K562 (cell line): ENCODE measurements around the gene OR1I1. TPM values are rescaled to one million over a fixed set of nuclear protein-coding genes. Genes with fewer than 3 reads are reported as not detected.

Experiments
- BCOR ChIP-seq: fragments of 450-650 bp; IDR thresholded peaks from 2 replicates; pipeline ENCODE4 v1.6.1; 2016
- ERF ChIP-seq: fragments of 450-650 bp; formaldehyde crosslinking; IDR thresholded peaks from 2 replicates; pipeline ENCODE4 v1.4.0; 2020; ENCODE audit warnings: mild to moderate bottlenecking, mixed read lengths
- ETV5 ChIP-seq: sonication (generic); formaldehyde crosslinking; IDR thresholded peaks from 2 replicates; pipeline ENCODE4 v1.4.0; 2020; ENCODE audit warnings: low read depth, mild to moderate bottlenecking, missing genetic modification reagents
- FOS ChIP-seq: IDR thresholded peaks from 3 replicates; pipeline ENCODE4 v1.6.1; 2011; ENCODE audit not compliant: insufficient read length; ENCODE audit errors: extremely low read depth
- FOXK2 ChIP-seq, 2 experiments: fragments of 450-650 bp; IDR thresholded peaks in 1 of 2; conservative IDR thresholded peaks in 1 of 2; 2 replicates each; pipeline ENCODE4 v1.6.1; 2016; ENCODE audit warnings: low read depth in 2 of 2, mild to moderate bottlenecking in 1 of 2
- KDM1A ChIP-seq, 2 experiments: fragments of 450-650 bp; IDR thresholded peaks; 2 replicates each; pipeline ENCODE4 v1.6.1; 2016; ENCODE audit warnings: mild to moderate bottlenecking in 2 of 2
- L3MBTL2 ChIP-seq: fragments of 450-650 bp; IDR thresholded peaks from 2 replicates; pipeline ENCODE4 v1.6.1; 2016; ENCODE audit warnings: mild to moderate bottlenecking, moderate library complexity
- PCBP2 ChIP-seq: fragments of 200-400 bp; formaldehyde crosslinking; IDR thresholded peaks from 2 replicates; pipeline ENCODE4 v1.6.1; 2018; ENCODE audit warnings: low read length, low read depth, mild to moderate bottlenecking, moderate library complexity; ENCODE audit not compliant: poor library complexity, severe bottlenecking
- POLR2A ChIP-seq: fragments of 450-650 bp; conservative IDR thresholded peaks from 2 replicates; pipeline ENCODE4 v1.6.1; 2016
- POU5F1 ChIP-seq: fragments of 150-350 bp; IDR thresholded peaks from 2 replicates; pipeline ENCODE4 v1.6.1; 2014; ENCODE audit warnings: borderline replicate concordance, low read length, low read depth, mild to moderate bottlenecking; ENCODE audit not compliant: partially characterized antibody
- RCOR1 ChIP-seq, 2 experiments: IDR thresholded peaks; 2 replicates each; pipeline ENCODE4 v1.6.1; 2012; ENCODE audit warnings: low read depth in 2 of 2, low read length in 2 of 2, borderline replicate concordance in 1 of 2, improper control_type of control experiment in 1 of 2
- SMARCA5 ChIP-seq: fragments of 450-650 bp; IDR thresholded peaks from 2 replicates; pipeline ENCODE4 v1.6.1; 2016
- TBP ChIP-seq: optimal IDR thresholded peaks from 2 replicates; pipeline ENCODE3; 2011; ENCODE audit warnings: low read depth, low read length, improper control_type of control experiment
- TRIM25 ChIP-seq: fragments of 450-650 bp; IDR thresholded peaks from 2 replicates; pipeline ENCODE4 v1.7.0; 2016; ENCODE audit warnings: borderline replicate concordance
- YY1 ChIP-seq, 3 experiments: IDR thresholded peaks; 2 replicates each; pipeline ENCODE4 v1.6.1; 2011; ENCODE audit warnings: low read length in 2 of 3, mild to moderate bottlenecking in 2 of 3, moderate library complexity in 2 of 3, borderline replicate concordance in 1 of 3, control low read depth in 1 of 3, low read depth in 1 of 3; ENCODE audit not compliant: insufficient read depth in 3 of 3, insufficient replicate concordance in 2 of 3, control insufficient read depth in 1 of 3, insufficient read length in 1 of 3; ENCODE audit errors: extremely low read depth in 1 of 3
- ZFP36 ChIP-seq: fragments of 150-350 bp; IDR thresholded peaks from 2 replicates; pipeline ENCODE4 v1.6.1; 2018; ENCODE audit warnings: low read length, low read depth; ENCODE audit not compliant: partially characterized antibody
- ZNF124 ChIP-seq: sonication (generic); formaldehyde crosslinking; IDR thresholded peaks from 2 replicates; pipeline ENCODE4 v1.8.1; 2022; ENCODE audit warnings: missing genetic modification reagents
- ZNF143 ChIP-seq: sonication (generic); formaldehyde crosslinking; IDR thresholded peaks from 2 replicates; pipeline ENCODE4 v1.9.0; 2022; ENCODE audit warnings: mild to moderate bottlenecking, missing genetic modification reagents
- ZNF444 ChIP-seq: fragments of 250-450 bp; sonication (Bioruptor Pico); IDR thresholded peaks from 2 replicates; pipeline ENCODE4 v1.4.0; 2020; ENCODE audit warnings: mild to moderate bottlenecking, moderate library complexity
- ZNF583 ChIP-seq: fragments of 250-450 bp; sonication (Bioruptor Pico); IDR thresholded peaks from 2 replicates; pipeline ENCODE4 v1.4.0; 2020
- polyA plus RNA-seq, 8 experiments: library from polyadenylated mRNA; depleted of rRNA in 4 of 8; stranded (reverse) in 5 of 8; unstranded in 3 of 8; fragments of >200 nt; fragmentation: Nextera tagmentation in 2 of 8; fragmentation: Illumina TruSeq in 1 of 8; extraction: Ambion mirVana in 2 of 8; extraction: Trizol in 1 of 8; gene quantifications; 2 replicates each; pipeline versions ENCODE4 v1.2.1 to v1.2.3, GENCODE V29; 2011 to 2014; ENCODE audit warnings: inconsistent platforms in 1 of 8, missing spikeins in 1 of 8
- total RNA-seq, 7 experiments: library from RNA; depleted of rRNA in 6 of 7; stranded (reverse); fragments of >200 nt in 6 of 7; fragmentation: Illumina TruSeq in 2 of 7; extraction: Trizol in 2 of 7; gene quantifications; 2 replicates each; pipeline versions ENCODE4 v1.2.1 to v1.2.3, GENCODE V29; 2011 to 2021; ENCODE audit warnings: low replicate concordance in 1 of 7
- TF ChIP-seq, protein P1 (sequence below): fragments of 250-450 bp; sonication (Bioruptor Pico); IDR thresholded peaks from 2 replicates; pipeline ENCODE4 v1.8.0; 2021; ENCODE audit warnings: mild to moderate bottlenecking, moderate library complexity
- TF ChIP-seq, protein P2 (sequence below): fragments of 150-350 bp; conservative IDR thresholded peaks from 2 replicates; pipeline ENCODE4 v1.6.1; 2014; ENCODE audit warnings: low read length

OR1I1 gene
- total and polyA plus RNA-seq, 9 of the 15 experiments (the other 6 are each of a cell fraction or from before 2014, with no cell fraction given): not detected

DNA sequence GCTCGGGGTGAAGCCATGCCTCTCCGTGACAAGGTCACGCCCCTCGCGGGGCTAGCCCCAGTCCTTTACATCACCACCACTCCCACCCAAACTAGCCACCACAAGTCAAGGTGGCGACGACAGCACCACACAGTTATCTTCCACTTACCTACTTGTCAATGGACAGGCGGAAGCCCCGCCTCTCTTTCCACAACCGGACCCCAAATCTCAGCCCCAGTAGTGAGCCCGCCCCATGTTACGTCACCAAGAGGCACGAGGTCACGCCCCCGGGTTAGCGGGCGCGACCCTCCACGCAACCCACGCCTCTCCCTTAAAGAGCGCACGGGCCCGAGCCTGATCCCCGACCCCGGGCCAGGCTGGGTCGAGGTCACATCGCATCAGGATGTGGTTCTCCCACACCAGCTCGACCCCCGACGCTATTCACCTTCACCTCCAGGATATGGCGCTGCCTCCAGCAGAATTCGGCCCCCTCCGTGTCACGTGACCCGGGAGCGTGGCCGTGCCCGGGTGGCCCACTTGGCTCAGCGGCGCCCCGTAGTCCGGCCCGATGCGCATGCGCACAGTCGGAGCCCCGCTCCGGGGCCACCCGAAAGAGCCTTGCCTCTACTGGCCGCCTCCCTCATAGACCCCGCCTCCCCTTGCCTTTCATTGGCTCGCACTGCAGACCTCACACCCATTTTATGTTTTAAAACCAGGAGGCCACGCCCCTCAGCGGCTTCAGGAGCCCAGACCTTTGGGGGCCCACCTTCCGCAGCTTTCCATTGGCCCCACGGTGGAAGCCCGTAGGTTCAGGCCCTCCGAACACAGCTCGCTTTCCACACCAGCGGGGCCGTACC, 43.4 kb downstream of the OR1I1 start (continued):
- TF ChIP-seq TRIM25 (0 out of 2 replicates have a peak, but pooled peaks have one; percentile 36), ZNF143 (CRISPR knock-in tag) (peak; percentile 38; the same call in 1 of the 2 replicates), L3MBTL2 (peak; percentile 83), ZNF444 (CRISPR knock-in tag) (no peak), BCOR (no peak), FOS (peak; percentile 78), POU5F1 (peak; percentile 36), ZFP36 (peak; percentile 54), SMARCA5 (peak; percentile 72; the same call in 1 of the 2 replicates), YY1 (IDR thresholded peaks at IDR 0.05; ENCODE audit: borderline replicate concordance in 1 of 3, control insufficient read depth in 1 of 3, extremely low read depth in 1 of 3, insufficient read depth in 3 of 3, insufficient read length in 1 of 3, insufficient replicate concordance in 2 of 3, low read depth in 1 of 3, low read length in 2 of 3) (peak in 2 of 3 experiments; percentile 35 to 59), FOXK2 (conservative IDR thresholded peaks at IDR 0.05 in 1 of 2, IDR thresholded peaks at IDR 0.05 in 1 of 2; ENCODE audit: low read depth in 2 of 2) (0 out of 4 replicates have a peak, but pooled peaks of 1 of the 2 experiments have one; percentile 16), ERF (CRISPR knock-in tag) (no peak), TBP (peak; percentile 40), ZNF124 (CRISPR knock-in tag) (no peak), PCBP2 (no peak), KDM1A (IDR thresholded peaks at IDR 0.05) (peak; percentile 24 to 55; a peak in 2 of 4 replicates), ZNF583 (no peak), ETV5 (CRISPR knock-in tag) (0 out of 2 replicates have a peak, but pooled peaks have one; percentile 7), POLR2A (peak; percentile 67; the same call in 1 of the 2 replicates), RCOR1 (IDR thresholded peaks at IDR 0.05; ENCODE audit: borderline replicate concordance in 1 of 2, low read depth in 2 of 2, low read length in 2 of 2) (0 out of 4 replicates have a peak, but pooled peaks of 1 of the 2 experiments have one; percentile 6)
- TF ChIP-seq, protein P1, sequence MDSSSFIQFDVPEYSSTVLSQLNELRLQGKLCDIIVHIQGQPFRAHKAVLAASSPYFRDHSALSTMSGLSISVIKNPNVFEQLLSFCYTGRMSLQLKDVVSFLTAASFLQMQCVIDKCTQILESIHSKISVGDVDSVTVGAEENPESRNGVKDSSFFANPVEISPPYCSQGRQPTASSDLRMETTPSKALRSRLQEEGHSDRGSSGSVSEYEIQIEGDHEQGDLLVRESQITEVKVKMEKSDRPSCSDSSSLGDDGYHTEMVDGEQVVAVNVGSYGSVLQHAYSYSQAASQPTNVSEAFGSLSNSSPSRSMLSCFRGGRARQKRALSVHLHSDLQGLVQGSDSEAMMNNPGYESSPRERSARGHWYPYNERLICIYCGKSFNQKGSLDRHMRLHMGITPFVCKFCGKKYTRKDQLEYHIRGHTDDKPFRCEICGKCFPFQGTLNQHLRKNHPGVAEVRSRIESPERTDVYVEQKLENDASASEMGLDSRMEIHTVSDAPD (CRISPR knock-in tag): no peak
- TF ChIP-seq, protein P2, sequence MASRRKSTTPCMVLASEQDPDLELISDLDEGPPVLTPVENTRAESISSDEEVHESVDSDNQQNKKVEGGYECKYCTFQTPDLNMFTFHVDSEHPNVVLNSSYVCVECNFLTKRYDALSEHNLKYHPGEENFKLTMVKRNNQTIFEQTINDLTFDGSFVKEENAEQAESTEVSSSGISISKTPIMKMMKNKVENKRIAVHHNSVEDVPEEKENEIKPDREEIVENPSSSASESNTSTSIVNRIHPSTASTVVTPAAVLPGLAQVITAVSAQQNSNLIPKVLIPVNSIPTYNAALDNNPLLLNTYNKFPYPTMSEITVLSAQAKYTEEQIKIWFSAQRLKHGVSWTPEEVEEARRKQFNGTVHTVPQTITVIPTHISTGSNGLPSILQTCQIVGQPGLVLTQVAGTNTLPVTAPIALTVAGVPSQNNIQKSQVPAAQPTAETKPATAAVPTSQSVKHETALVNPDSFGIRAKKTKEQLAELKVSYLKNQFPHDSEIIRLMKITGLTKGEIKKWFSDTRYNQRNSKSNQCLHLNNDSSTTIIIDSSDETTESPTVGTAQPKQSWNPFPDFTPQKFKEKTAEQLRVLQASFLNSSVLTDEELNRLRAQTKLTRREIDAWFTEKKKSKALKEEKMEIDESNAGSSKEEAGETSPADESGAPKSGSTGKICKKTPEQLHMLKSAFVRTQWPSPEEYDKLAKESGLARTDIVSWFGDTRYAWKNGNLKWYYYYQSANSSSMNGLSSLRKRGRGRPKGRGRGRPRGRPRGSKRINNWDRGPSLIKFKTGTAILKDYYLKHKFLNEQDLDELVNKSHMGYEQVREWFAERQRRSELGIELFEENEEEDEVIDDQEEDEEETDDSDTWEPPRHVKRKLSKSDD: no peak
